GM18511 (cell line): ENCODE results near the gene PI4KA.
"Not testable (repeated sequence)": the region's sequence is repeated elsewhere in the genome, so short reads cannot be mapped to it uniquely, and the experiment has no call there.

Source experiments
- ATAC-seq: cut with Tn5 transposase; IDR thresholded peaks from one replicate; pipeline ENCODE4 v1.9.1; 2021; ENCODE audit warnings: mild to moderate bottlenecking, moderate library complexity; ENCODE audit not compliant: unreplicated experiment

PI4KA gene

GRCh38 chr22:20779014-20779817 is 79.4 kb downstream of the PI4KA start:
- no peak for ATAC-seq

- ATAC-seq = no peak
Measured at GRCh38 chr22:20777420-20778177, 81.0 kb downstream of the PI4KA start.

GRCh38 chr22:20776624-20777405 is 81.8 kb downstream of the PI4KA start:
- no peak for ATAC-seq

- ATAC-seq = no peak
Measured at GRCh38 chr22:20775342-20775895, 83.2 kb downstream of the PI4KA start.

GRCh38 chr22:20774882-20775281 is 83.7 kb downstream of the PI4KA start:
- ATAC-seq = no peak

GRCh38 chr22:20773793-20774212 is 84.8 kb downstream of the PI4KA start, which contains the start of gene SERPIND1:
Gene SERPIND1 (plus strand): TSS chr22:20774113. CDS start chr22:20779313, 5,200 bp downstream.
- no peak for ATAC-seq

- ATAC-seq = no peak
Measured at GRCh38 chr22:20771918-20772625, 86.5 kb downstream of the PI4KA start.

- not testable (repeated sequence) for ATAC-seq
Measured at GRCh38 chr22:20769496-20769826, 89.2 kb downstream of the PI4KA start.

- no peak for ATAC-seq
Measured at GRCh38 chr22:20766530-20766929, 92.1 kb downstream of the PI4KA start.

GRCh38 chr22:20765938-20766337 is 92.7 kb downstream of the PI4KA start:
- no peak for ATAC-seq

GRCh38 chr22:20764729-20765128 is 93.9 kb downstream of the PI4KA start:
- ATAC-seq = no peak

GRCh38 chr22:20764471-20764720 is 94.2 kb downstream of the PI4KA start:
- ATAC-seq = no peak

- ATAC-seq = no peak
Measured at GRCh38 chr22:20763630-20764470, 94.8 kb downstream of the PI4KA start.

- ATAC-seq = no peak
Measured at GRCh38 chr22:20762233-20762796, 96.3 kb downstream of the PI4KA start.

- ATAC-seq = no peak
Measured at GRCh38 chr22:20761536-20761935, 97.1 kb downstream of the PI4KA start.

- ATAC-seq = no peak
Measured at GRCh38 chr22:20760084-20760483, 98.5 kb downstream of the PI4KA start.

GRCh38 chr22:20758688-20759087 is 99.9 kb downstream of the PI4KA start:
- no peak for ATAC-seq

GRCh38 chr22:20756846-20757245 is 101.8 kb downstream of the PI4KA start:
- ATAC-seq = no peak

- no peak for ATAC-seq
Measured at GRCh38 chr22:20752873-20753272, 105.7 kb downstream of the PI4KA start.
